Measurements from ENCODE around the gene RNASEH2A. TPM values are rescaled to one million over a fixed set of nuclear protein-coding genes. Genes with fewer than 3 reads are reported as not detected.

RNASEH2A gene
- total and polyA plus RNA-seq, 2 of the 13 experiments (the other 11 are each of a cell fraction or from before 2014, with no cell fraction given) = 25.1 to 35.8 TPM

GRCh38 chr19:12847159-12848139 is 41.1 kb downstream of the RNASEH2A start (continued):
- TF ChIP-seq TFE3 (CRISPR knock-in tag; IDR thresholded peaks at IDR 0.05) = peak; percentile 77
- TF ChIP-seq ZC3H4 (CRISPR knock-in tag; IDR thresholded peaks at IDR 0.05; ENCODE audit: borderline replicate concordance) = no peak
- peak; percentile 77 for TF ChIP-seq ZSCAN21 (CRISPR knock-in tag; IDR thresholded peaks at IDR 0.05; ENCODE audit: borderline replicate concordance)
- TF ChIP-seq KIAA2018 (CRISPR knock-in tag; IDR thresholded peaks at IDR 0.05; ENCODE audit: borderline replicate concordance) = no peak
- TF ChIP-seq NAIF1 (CRISPR knock-in tag; IDR thresholded peaks at IDR 0.05; ENCODE audit: borderline replicate concordance) = peak; percentile 99
- TF ChIP-seq SNAPC4 (CRISPR knock-in tag; IDR thresholded peaks at IDR 0.05) = no peak
- TF ChIP-seq ZNF205 (CRISPR knock-in tag; IDR thresholded peaks at IDR 0.05) = 0 out of 2 replicates have a peak, but pooled peaks have one; percentile 15
